Measurements from ENCODE around the gene RGS9BP. TPM values are rescaled to one million over a fixed set of nuclear protein-coding genes. Genes with fewer than 3 reads are reported as not detected.

The RGS9BP gene
- total and polyA plus RNA-seq, 10 of the 15 experiments (the other 5 are each of a cell fraction or from before 2014, with no cell fraction given) = 0.01 to 0.10 (median 0.05) TPM; not detected in 6

DNA sequence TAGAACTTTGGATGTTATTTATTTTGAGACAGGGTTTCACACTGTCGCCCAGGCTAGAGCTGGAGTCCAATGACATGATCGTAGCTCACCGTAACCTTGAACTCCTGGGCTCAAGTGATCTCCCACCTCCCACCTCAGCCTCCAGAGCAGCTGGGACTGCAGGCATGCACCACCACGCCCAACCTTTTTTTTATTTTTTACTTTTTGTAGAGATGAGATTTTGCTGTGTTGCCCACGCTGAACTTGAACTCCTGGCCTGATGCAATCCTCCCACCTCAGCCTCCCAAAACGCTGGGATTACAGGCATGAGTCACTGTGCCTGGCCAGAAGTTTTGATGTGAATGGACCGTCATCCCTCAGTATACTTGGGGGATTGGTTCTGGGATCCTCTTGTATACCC is 14.3 kb upstream of the RGS9BP start:
- H3K9me3 ChIP-seq (replicated peaks; ENCODE audit: control insufficient read depth, insufficient read depth, low read length) = no peaks in the 10 kb centered on the region
- BruUV-seq (replicated peaks) = no TSS peak
- no peak overlapping the region for H3K4me2 ChIP-seq (ENCODE audit: control insufficient read depth, insufficient read depth)
- intact Hi-C loops (cut with micrococcal nuclease; ENCODE audit: unreplicated experiment) = no loop called here
- ChIA-PET RAD21 (ENCODE audit: unreplicated experiment) (no interaction called here), SMC1A (ENCODE audit: uncharacterized antibody, unreplicated experiment) (no interaction called here), CTCF (no interaction called here), POLR2A (no interaction called here)
- no peaks in the 10 kb centered on the region for H3K27me3 ChIP-seq (replicated peaks in 1 of 2; ENCODE audit: control insufficient read depth in 2 of 2, insufficient read depth in 2 of 2, low read length in 1 of 2)
- ATAC-seq (no peak), DNase-seq (ENCODE audit: low read depth, low spot score) (no peak), FAIRE-seq (no peak)
- H4K20me1 ChIP-seq (ENCODE audit: control insufficient read depth, insufficient read depth) = no peaks in the 10 kb centered on the region
- no peaks in the 10 kb centered on the region for H3K4me1 ChIP-seq (ENCODE audit: control insufficient read depth, insufficient read depth, low read length)
- peaks cover 4% of the 10 kb centered on the region for H3K79me2 ChIP-seq (ENCODE audit: control insufficient read depth, insufficient read depth, low read length)
- H3K27ac ChIP-seq (ENCODE audit: control insufficient read depth, insufficient read depth) = no peak overlapping the region
- in situ Hi-C loops (cut with MboI) = no loop called here
- peaks cover 2 to 5% of the 10 kb centered on the region in 2 experiments; a peak in 3 of 4 replicates for H3K36me3 ChIP-seq (ENCODE audit: control insufficient read depth in 2 of 2, insufficient read depth in 2 of 2, low read length in 1 of 2)
- no peak overlapping the region for H3K9ac ChIP-seq (ENCODE audit: control insufficient read depth, insufficient read depth, low read length)
- H2AFZ ChIP-seq (ENCODE audit: control insufficient read depth, low read depth, low read length) = no peak overlapping the region
- 79% methylated on average over 7 of the region's 7 CpGs for WGBS (ENCODE audit: insufficient coverage, insufficient replicate concordance, low lambda C conversion rate, missing lambda C conversion rate)
- H3K4me3 ChIP-seq = no peak overlapping the region
- TF ChIP-seq ESRRA (IDR thresholded peaks at IDR 0.05; ENCODE audit: low read length) = no peak
- TF ChIP-seq, protein P1, sequence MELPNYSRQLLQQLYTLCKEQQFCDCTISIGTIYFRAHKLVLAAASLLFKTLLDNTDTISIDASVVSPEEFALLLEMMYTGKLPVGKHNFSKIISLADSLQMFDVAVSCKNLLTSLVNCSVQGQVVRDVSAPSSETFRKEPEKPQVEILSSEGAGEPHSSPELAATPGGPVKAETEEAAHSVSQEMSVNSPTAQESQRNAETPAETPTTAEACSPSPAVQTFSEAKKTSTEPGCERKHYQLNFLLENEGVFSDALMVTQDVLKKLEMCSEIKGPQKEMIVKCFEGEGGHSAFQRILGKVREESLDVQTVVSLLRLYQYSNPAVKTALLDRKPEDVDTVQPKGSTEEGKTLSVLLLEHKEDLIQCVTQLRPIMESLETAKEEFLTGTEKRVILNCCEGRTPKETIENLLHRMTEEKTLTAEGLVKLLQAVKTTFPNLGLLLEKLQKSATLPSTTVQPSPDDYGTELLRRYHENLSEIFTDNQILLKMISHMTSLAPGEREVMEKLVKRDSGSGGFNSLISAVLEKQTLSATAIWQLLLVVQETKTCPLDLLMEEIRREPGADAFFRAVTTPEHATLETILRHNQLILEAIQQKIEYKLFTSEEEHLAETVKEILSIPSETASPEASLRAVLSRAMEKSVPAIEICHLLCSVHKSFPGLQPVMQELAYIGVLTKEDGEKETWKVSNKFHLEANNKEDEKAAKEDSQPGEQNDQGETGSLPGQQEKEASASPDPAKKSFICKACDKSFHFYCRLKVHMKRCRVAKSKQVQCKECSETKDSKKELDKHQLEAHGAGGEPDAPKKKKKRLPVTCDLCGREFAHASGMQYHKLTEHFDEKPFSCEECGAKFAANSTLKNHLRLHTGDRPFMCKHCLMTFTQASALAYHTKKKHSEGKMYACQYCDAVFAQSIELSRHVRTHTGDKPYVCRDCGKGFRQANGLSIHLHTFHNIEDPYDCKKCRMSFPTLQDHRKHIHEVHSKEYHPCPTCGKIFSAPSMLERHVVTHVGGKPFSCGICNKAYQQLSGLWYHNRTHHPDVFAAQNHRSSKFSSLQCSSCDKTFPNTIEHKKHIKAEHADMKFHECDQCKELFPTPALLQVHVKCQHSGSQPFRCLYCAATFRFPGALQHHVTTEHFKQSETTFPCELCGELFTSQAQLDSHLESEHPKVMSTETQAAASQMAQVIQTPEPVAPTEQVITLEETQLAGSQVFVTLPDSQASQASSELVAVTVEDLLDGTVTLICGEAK (IDR thresholded peaks at IDR 0.05; ENCODE audit: borderline replicate concordance) = no peak
- TF ChIP-seq NRF1 (conservative IDR thresholded peaks at IDR 0.05; ENCODE audit: low read depth, low read length) = no peak
- TF ChIP-seq, protein P2, sequence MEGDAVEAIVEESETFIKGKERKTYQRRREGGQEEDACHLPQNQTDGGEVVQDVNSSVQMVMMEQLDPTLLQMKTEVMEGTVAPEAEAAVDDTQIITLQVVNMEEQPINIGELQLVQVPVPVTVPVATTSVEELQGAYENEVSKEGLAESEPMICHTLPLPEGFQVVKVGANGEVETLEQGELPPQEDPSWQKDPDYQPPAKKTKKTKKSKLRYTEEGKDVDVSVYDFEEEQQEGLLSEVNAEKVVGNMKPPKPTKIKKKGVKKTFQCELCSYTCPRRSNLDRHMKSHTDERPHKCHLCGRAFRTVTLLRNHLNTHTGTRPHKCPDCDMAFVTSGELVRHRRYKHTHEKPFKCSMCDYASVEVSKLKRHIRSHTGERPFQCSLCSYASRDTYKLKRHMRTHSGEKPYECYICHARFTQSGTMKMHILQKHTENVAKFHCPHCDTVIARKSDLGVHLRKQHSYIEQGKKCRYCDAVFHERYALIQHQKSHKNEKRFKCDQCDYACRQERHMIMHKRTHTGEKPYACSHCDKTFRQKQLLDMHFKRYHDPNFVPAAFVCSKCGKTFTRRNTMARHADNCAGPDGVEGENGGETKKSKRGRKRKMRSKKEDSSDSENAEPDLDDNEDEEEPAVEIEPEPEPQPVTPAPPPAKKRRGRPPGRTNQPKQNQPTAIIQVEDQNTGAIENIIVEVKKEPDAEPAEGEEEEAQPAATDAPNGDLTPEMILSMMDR (IDR thresholded peaks at IDR 0.05 in 2 of 3, conservative IDR thresholded peaks at IDR 0.05 in 1 of 3; ENCODE audit: control insufficient read depth in 2 of 3, extremely low read depth in 1 of 3, insufficient read depth in 1 of 3, low read depth in 3 of 3, low read length in 3 of 3) = no peak
- no peak for TF ChIP-seq TCF12 (IDR thresholded peaks at IDR 0.05; ENCODE audit: low read depth, low read length)
- TF ChIP-seq MTA2 (IDR thresholded peaks at IDR 0.05; ENCODE audit: low read depth) = no peak
- no peak for TF ChIP-seq NFIC (IDR thresholded peaks at IDR 0.05; ENCODE audit: low read depth, low read length)
- TF ChIP-seq RUNX3 (IDR thresholded peaks at IDR 0.05; ENCODE audit: low read length) = no peak
- TF ChIP-seq HCFC1 (IDR thresholded peaks at IDR 0.05; ENCODE audit: low read length) = no peak
- TF ChIP-seq CHD2 (IDR thresholded peaks at IDR 0.05; ENCODE audit: borderline replicate concordance, low read depth, low read length) = no peak
- no peak for TF ChIP-seq STAT1 (conservative IDR thresholded peaks at IDR 0.05)
- TF ChIP-seq, protein P3, sequence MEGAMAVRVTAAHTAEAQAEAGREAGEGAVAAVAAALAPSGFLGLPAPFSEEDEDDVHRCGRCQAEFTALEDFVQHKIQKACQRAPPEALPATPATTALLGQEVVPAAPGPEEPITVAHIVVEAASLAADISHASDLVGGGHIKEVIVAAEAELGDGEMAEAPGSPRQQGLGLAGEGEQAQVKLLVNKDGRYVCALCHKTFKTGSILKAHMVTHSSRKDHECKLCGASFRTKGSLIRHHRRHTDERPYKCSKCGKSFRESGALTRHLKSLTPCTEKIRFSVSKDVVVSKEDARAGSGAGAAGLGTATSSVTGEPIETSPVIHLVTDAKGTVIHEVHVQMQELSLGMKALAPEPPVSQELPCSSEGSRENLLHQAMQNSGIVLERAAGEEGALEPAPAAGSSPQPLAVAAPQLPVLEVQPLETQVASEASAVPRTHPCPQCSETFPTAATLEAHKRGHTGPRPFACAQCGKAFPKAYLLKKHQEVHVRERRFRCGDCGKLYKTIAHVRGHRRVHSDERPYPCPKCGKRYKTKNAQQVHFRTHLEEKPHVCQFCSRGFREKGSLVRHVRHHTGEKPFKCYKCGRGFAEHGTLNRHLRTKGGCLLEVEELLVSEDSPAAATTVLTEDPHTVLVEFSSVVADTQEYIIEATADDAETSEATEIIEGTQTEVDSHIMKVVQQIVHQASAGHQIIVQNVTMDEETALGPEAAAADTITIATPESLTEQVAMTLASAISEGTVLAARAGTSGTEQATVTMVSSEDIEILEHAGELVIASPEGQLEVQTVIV (IDR thresholded peaks at IDR 0.05; ENCODE audit: borderline replicate concordance, partially characterized antibody) = no peak
- TF ChIP-seq, protein P4, sequence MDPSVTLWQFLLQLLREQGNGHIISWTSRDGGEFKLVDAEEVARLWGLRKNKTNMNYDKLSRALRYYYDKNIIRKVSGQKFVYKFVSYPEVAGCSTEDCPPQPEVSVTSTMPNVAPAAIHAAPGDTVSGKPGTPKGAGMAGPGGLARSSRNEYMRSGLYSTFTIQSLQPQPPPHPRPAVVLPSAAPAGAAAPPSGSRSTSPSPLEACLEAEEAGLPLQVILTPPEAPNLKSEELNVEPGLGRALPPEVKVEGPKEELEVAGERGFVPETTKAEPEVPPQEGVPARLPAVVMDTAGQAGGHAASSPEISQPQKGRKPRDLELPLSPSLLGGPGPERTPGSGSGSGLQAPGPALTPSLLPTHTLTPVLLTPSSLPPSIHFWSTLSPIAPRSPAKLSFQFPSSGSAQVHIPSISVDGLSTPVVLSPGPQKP (IDR thresholded peaks at IDR 0.05; ENCODE audit: low read depth, low read length) = no peak
- TF ChIP-seq SUPT20H (IDR thresholded peaks at IDR 0.05; ENCODE audit: borderline replicate concordance, control insufficient read depth, low read depth, low read length) = no peak
